GM19397 (cell line): ENCODE results near the gene ANG.
"Not testable (repeated sequence)": the region's sequence is repeated elsewhere in the genome, so short reads cannot be mapped to it uniquely, and the experiment has no call there.

Experiments used
- ATAC-seq: cut with Tn5 transposase; IDR thresholded peaks from one replicate; pipeline ENCODE4 v1.9.1; 2021; ENCODE audit warnings: mild to moderate bottlenecking, moderate library complexity; ENCODE audit not compliant: unreplicated experiment

ANG gene

GRCh38 chr14:20697273-20698017 lies 8.9 kb downstream of the ANG start:
- ATAC-seq = no peak

GRCh38 chr14:20698018-20698329 lies 9.4 kb downstream of the ANG start:
- no peak for ATAC-seq

DNA sequence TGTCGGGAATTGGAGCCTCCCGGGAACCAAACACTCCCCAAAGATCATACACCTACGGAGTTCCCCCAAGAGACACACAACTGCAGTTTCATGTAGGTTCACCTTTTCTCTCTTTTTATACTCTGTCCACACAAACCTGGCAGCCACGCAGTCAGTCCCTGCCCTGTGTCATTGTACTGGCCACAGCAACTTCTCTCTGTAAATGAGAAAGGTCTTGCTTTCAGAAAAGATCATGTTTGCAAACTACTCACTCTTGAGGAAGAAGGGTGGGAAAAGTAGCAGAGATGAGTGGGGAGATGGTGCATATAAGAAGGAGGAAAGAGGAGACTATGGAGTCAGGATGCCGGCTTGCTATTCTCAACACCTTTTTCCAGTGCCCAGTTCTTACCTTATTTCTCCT lies 10.4 kb downstream of the ANG start:
- ATAC-seq = no peak

DNA sequence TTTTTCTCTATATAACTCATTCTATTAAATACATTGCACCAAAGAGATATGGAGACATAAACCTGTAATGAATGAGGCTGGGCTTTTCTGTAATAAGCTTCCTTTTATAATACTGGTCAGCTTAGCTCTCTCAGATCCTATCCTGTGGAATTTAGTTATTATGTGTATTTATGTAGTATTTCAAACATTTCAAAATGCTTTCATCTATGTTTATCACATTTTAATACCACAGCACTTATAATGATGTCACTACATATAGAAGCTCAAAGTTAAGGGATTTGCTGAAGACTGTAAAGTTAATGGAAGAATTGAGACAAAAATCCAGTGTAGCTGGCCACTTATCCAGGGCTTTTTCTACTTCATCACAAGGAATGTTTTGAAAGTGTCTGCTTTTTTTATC lies 11.4 kb downstream of the ANG start:
- no peak for ATAC-seq

DNA sequence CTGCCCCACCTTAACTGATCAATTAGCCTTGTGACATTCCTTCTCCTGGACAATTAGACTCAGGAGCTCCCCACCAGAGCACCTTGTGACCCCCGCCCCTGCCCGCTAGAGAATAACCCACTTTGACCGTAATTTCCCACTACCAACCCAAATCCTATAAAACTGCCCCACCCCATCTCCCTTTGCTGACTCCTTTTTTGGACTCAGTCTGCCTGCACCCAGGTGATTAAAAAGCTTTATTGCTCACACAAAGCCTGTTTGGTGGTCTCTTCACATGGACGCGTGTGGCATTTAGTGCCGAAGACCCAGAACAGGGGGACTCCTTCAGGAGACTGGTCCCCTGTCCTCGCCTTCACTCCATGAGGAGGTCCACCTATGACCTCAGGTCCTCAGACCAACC lies 12.4 kb downstream of the ANG start:
- ATAC-seq = not testable (repeated sequence)

DNA sequence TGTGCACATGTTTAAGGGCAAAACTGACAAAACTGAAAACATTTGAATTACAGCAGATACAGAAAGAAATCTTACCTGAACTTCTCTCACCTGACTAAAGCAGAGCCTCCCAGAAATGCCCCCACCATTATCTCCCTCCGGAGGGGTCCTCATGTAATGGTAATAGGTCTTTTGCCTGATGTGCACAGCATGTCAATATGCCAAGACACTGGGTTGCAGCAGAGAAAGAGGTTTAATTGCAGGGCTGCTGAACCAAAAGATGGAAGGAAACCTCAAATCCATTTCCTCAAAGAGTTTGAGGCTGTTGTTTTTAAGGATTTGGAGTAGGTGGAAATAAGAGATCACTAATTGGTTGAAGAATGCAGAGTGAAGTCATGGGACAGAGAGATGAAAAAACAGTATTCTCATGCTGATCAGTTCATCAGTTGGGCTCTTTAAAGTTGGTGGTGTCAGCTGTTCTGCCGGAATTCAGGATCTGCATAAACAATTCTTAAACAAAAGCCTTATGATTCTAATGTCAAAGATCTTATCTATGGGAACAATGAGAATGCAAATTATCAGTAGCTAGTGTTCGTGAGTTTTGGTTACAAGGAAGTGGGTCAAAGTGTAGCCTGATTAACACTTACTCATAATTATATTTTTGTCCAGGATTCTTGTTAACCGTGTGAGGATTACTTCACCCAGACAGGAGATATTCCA lies 18.2 kb downstream of the ANG start:
- ATAC-seq = no peak

DNA sequence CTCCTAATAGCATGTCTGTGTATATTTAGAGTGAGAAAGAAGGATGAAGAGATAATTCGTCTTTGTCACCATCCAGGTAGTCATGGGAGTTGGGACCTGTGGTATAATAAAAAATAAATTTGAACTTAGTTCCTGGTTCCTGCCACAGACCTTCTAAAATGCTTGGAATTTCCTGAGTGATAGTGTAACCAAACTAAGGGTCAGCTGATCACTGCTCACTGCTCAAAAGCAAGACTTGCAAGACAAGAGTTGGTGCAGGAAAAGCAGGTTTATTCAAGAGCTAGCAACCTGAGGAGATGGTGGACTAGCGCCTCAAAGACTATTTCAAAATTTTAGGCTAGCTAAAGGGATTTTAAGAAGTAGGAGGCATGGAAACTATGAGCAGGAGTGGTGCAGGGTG lies 19.1 kb downstream of the ANG start:
- no peak for ATAC-seq

DNA sequence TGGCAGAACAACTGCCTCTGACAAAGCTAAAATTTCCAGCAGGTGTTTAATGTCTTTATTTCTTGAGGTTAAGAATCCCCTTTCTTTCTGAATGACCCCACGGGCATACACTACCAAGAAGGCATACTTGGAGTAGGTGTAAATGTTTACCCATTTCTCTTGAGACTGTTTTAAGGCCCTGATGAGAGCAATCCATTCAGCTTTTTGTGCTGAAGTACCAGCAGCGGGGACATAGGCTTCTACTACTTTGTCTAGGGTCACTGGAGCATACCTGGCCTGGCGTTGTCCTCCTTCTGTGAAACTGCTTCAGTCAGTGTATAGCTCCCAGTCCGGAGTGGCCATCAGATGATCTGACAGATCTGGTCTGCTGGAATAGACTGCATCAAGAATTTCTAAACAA lies 22.7 kb downstream of the ANG start:
- ATAC-seq = no peak

GRCh38 chr14:20711685-20712084 lies 23.1 kb downstream of the ANG start:
- no peak for ATAC-seq

DNA sequence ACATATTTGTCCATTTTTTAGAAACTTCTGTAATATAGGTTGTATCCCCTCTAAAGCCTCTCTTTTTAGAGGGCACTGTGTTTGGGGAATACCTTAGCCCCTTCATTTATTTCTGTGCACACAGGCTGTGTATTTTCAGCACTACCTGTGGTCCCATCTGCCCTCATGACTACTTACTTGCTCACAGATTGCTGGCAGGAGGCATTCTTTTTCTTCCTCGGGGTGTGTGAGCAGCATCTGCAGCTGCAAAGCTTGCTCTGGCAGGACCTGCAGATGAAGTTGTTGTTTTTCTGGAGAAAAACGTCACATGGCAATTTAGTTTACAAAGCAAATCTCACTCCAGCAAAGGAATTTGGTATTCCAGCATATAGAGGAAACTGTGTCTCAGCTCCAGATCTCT lies 24.3 kb downstream of the ANG start:
- no peak for ATAC-seq

DNA sequence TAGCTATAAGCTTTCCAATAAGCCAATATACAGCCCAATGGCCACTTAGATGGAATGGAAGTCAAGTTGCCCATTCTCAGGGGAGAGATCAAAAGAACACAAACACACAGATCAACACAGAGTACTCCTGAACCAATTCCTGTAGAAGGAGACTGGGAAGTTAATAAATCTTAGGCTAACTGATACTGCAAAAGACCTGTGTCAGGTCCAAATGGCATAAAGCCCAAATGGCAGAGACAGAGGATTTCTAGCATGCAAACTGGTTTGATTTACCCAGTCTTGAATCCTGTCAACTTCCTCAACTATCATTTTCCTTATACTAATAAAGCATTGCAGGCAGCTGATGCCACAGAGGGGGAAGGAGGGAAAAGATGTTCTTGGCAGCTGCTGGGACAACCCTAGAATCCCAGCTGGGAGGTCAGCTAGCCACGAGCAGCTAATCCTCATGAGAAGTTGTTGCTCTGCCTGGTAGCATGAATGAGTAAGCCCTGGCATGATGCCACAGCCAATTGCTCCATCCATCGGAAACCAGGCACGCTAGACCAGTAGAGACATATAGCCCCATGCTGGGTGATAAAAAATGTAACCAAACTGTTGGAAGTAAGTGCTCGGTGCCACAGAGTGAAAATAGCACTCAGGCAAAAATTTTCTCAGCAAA lies 26.2 kb downstream of the ANG start:
- no peak for ATAC-seq

GRCh38 chr14:20719777-20720176 lies 31.2 kb downstream of the ANG start:
- ATAC-seq = no peak

DNA sequence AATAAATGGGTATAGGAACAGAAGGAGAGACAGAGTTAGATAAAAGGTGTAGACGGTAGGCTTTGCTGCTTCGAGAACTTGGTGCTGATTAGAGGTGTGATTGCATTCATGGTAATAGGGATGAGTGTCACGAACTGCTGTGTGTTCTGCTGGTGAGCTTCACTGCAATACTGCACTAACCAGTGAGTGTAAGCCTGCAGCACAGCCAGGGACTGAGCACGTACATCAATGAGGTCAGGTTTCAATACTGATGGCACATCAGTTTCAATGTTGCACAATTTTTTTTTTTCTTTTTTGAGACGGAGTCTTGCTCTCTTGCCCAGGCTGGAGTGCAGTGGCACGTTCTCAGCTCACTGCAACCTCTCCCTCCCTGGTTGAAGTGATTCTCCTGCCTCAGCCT lies 32.2 kb downstream of the ANG start:
- no peak for ATAC-seq

- ATAC-seq = no peak
These were observed 33.5 kb downstream of the ANG start for GRCh38 chr14:20722016-20722415.

- no peak for ATAC-seq
These were observed 34.9 kb downstream of the ANG start for GRCh38 chr14:20723488-20723887.

GRCh38 chr14:20726121-20726520 lies 37.6 kb downstream of the ANG start:
- not testable (repeated sequence) for ATAC-seq

DNA sequence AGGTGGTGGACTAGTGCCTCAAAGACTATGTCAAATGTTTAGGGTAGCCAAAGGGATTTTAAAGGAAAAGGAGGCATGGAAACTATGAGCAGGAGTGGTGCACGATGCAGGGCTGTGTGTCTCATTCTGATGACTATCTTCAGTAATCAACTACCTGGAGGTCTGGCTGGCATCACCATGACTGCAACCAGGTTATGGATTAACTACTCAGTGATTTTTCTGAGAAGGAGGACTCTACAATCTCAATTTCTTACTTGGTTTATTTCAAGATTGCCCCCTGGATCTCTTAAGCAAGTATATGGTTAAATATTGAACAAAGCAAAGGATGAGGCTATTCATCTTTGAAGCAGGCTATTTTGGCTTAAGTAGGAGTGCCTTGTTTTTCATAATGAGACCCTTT lies 38.0 kb downstream of the ANG start:
- ATAC-seq = no peak

- no peak for ATAC-seq
These were observed 42.3 kb downstream of the ANG start for GRCh38 chr14:20730891-20731290.

DNA sequence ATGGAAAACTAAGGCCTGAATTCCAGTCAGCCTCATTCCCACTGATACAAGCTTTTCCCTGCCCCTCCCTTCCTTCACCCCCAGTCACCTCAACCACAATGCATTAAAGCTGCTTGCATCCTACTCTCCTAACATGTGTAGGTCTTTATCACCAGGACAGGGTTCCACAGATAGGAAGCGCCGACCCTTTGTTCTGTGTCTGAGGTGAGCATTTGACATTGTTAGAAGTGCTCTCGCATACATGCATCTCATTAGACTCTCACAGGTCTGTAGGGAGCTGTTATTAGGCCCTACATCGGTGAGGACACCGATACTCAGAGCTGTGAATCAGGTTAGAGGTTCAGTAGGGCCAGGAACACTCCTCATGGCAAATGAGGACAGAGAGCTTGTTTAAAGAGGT lies 43.9 kb downstream of the ANG start:
- ATAC-seq = no peak

GRCh38 chr14:20732979-20733635 lies 44.5 kb downstream of the ANG start:
- ATAC-seq = no peak

DNA sequence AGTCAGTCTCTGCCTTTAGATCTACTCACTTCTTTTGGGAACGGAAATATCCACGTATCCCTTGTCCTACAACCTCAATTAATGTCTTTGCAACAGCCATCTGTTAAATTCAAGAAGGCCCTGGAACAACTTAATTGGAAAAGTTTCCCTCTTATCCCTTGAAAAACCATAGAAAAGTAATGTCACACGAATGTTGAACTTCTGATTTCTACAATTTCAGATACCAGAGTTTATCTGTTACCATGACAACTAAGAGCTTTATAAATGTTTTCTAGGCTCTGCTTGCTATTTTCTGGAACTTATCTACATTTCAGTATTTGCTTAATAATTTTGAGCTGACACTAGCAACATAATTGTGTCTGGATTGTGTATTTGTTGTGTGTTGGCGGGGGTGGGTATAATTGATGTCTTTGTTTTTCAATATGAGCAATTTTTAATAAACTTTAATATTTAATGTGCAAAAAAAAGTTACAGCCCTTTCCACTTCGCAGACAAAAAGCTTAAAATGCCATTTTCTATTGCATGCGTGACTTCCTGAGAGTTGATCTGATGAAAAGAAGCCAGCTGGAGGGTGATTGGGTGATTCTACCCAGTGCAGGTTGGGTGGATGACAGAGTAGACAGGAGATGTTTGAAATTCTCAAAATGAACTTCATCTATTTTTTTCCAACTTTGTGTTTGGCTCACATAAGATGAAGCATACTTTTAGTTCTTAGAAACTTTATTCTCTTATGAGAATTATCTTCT lies 45.3 kb downstream of the ANG start:
- ATAC-seq = no peak
